ENCODE results near the gene GALNT7.

GALNT7 gene

GRCh38 chr4:173316060-173316459 is 147.4 kb downstream of the GALNT7 start:
- peaks cover 0 to 59% of the 10 kb centered on the region in 2 experiments; a peak in 2 of 3 replicates for H3K36me3 ChIP-seq (ENCODE audit: control insufficient read depth in 2 of 2, insufficient read depth in 1 of 2, low read length in 2 of 2)

GRCh38 chr4:173317004-173317403 is 148.4 kb downstream of the GALNT7 start:
- H3K36me3 ChIP-seq (ENCODE audit: control insufficient read depth in 2 of 2, insufficient read depth in 1 of 2, low read length in 2 of 2), result peaks cover 0 to 60% of the 10 kb centered on the region in 2 experiments; a peak in 2 of 3 replicates
- no peak for TF ChIP-seq REPIN1 (tag by site-specific recombination; IDR thresholded peaks at IDR 0.05; ENCODE audit: low read depth)
- no peak for TF ChIP-seq ZNF133 (tag by site-specific recombination; IDR thresholded peaks at IDR 0.05)
- no peak for TF ChIP-seq ZNF677 (tag by site-specific recombination; IDR thresholded peaks at IDR 0.05)
- no peak for TF ChIP-seq GLIS1 (tag by site-specific recombination; IDR thresholded peaks at IDR 0.05)
- no peak for TF ChIP-seq ZNF426 (tag by site-specific recombination; IDR thresholded peaks at IDR 0.05)
- TF ChIP-seq ZIC2 (tag by site-specific recombination; IDR thresholded peaks at IDR 0.05), result no peak
- no peak for TF ChIP-seq SCRT2 (tag by site-specific recombination; IDR thresholded peaks at IDR 0.05)
- no peak for TF ChIP-seq ZNF292 (tag by site-specific recombination; IDR thresholded peaks at IDR 0.05; ENCODE audit: borderline replicate concordance, low read depth)
- TF ChIP-seq PBX3 (CRISPR knock-in tag; IDR thresholded peaks at IDR 0.05), result no peak
- no peak for TF ChIP-seq ELK4 (IDR thresholded peaks at IDR 0.05; ENCODE audit: borderline replicate concordance, low read depth, low read length)
- no peak for TF ChIP-seq ZNF549 (tag by site-specific recombination; IDR thresholded peaks at IDR 0.05)
- POLR2A ChIA-PET, result no interaction called here
- no peak overlapping the region for H3K27ac ChIP-seq (ENCODE audit: extremely low read depth, low read depth, low read length)
- H3K4me1 ChIP-seq (ENCODE audit: control insufficient read depth, insufficient read depth, low read length), result no peaks in the 10 kb centered on the region
- CTCF ChIA-PET, result interaction anchor here (0.6 to 1.1 kb wide), 4 partner anchors 24 to 347 kb away, joined by 3 to 5 read pairs (median 3); no protein-coding TSS in a partner anchor
- H3K9me3 ChIP-seq (ENCODE audit: control insufficient read depth, insufficient read depth, low read depth, low read length), result no peaks in the 10 kb centered on the region
- H3K4me3 ChIP-seq (ENCODE audit: low read depth, low read length), result no peak overlapping the region

More at GRCh38 chr4:173316060-173316459, 147.4 kb downstream of the GALNT7 start:
- Histone ChIP-seq H3K4me1 (ENCODE audit: control insufficient read depth, insufficient read depth, low read length) (no peaks in the 10 kb centered on the region), H3K27ac (ENCODE audit: extremely low read depth, low read depth, low read length) (no peak overlapping the region), H3K9me3 (ENCODE audit: control insufficient read depth, insufficient read depth, low read depth, low read length) (no peaks in the 10 kb centered on the region), H3K4me3 (ENCODE audit: low read depth, low read length) (no peak overlapping the region)
- ChIA-PET CTCF (interaction anchor here (1.0 to 1.1 kb wide), 2 partner anchors 14 to 45 kb away, joined by 3 read pairs; no protein-coding TSS in a partner anchor), POLR2A (no interaction called here)
- TF ChIP-seq ZNF391 (tag by site-specific recombination; IDR thresholded peaks at IDR 0.05; ENCODE audit: borderline replicate concordance, low read depth) (no peak), ZNF341 (tag by site-specific recombination; IDR thresholded peaks at IDR 0.05; ENCODE audit: low read depth) (no peak), SP7 (tag by site-specific recombination; IDR thresholded peaks at IDR 0.05) (no peak), ZNF223 (tag by site-specific recombination; IDR thresholded peaks at IDR 0.05) (no peak), ZNF350 (tag by site-specific recombination; IDR thresholded peaks at IDR 0.05) (no peak), ZBTB7A (tag by site-specific recombination; IDR thresholded peaks at IDR 0.05; ENCODE audit: low read depth) (no peak)

- POLR2A ChIA-PET, result interaction anchor here (1.9 kb wide), 1 partner anchor 16 kb away, joined by 13 read pairs; the partner anchor contains the start of gene HMGB2
- CTCF ChIA-PET, result interaction anchor here (0.7 to 1.2 kb wide), 2 partner anchors 28 to 102 kb away, joined by 3 to 5 read pairs; no protein-coding TSS in a partner anchor
- Histone ChIP-seq H3K36me3 (ENCODE audit: control insufficient read depth in 2 of 2, insufficient read depth in 1 of 2, low read length in 2 of 2) (peaks cover 0 to 61% of the 10 kb centered on the region in 2 experiments), H3K4me1 (ENCODE audit: control insufficient read depth, insufficient read depth, low read length) (no peaks in the 10 kb centered on the region), H3K27ac (ENCODE audit: extremely low read depth, low read depth, low read length) (no peak overlapping the region), H3K4me3 (ENCODE audit: low read depth, low read length) (no peak overlapping the region), H3K9me3 (ENCODE audit: control insufficient read depth, insufficient read depth, low read depth, low read length) (no peaks in the 10 kb centered on the region)
- TF ChIP-seq MYNN (tag by site-specific recombination; IDR thresholded peaks at IDR 0.05; ENCODE audit: borderline replicate concordance) (no peak), ZNF518A (tag by site-specific recombination; conservative IDR thresholded peaks at IDR 0.05; ENCODE audit: low read depth) (no peak), PRDM6 (tag by site-specific recombination; IDR thresholded peaks at IDR 0.05) (no peak), ZNF768 (tag by site-specific recombination; IDR thresholded peaks at IDR 0.05) (no peak), OSR2 (tag by site-specific recombination; IDR thresholded peaks at IDR 0.05) (no peak), ZNF785 (tag by site-specific recombination; IDR thresholded peaks at IDR 0.05) (no peak), ZNF292 (tag by site-specific recombination; IDR thresholded peaks at IDR 0.05; ENCODE audit: borderline replicate concordance, low read depth) (no peak)
These were observed 149.6 kb downstream of the GALNT7 start for GRCh38 chr4:173318240-173318639.
